ENCODE data around the gene USP19.

Gene USP19

GRCh38 chr3:49120438-49121131 lies at the start of gene USP19:
Gene USP19 (minus strand): TSS chr3:49120823. CDS start chr3:49119145, 1,678 bp downstream.
- DNase-seq: peak; percentile 96

GRCh38 chr3:49166752-49167556 lies 46.3 kb upstream of the USP19 start:
- no peak for DNase-seq

- peak; percentile 73 for DNase-seq
These were observed 45.4 kb upstream of the USP19 start, which contains the start of gene CCDC71 for GRCh38 chr3:49165771-49166751. Gene CCDC71 (minus strand): TSS chr3:49166331. CDS start chr3:49164208, 2,123 bp downstream.

GRCh38 chr3:49164983-49165720 lies 44.5 kb upstream of the USP19 start:
- no peak for DNase-seq

- DNase-seq: no peak
These were observed 43.0 kb upstream of the USP19 start for GRCh38 chr3:49163609-49164008.

- no peak for DNase-seq
These were observed 42.3 kb upstream of the USP19 start for GRCh38 chr3:49162751-49163419.

GRCh38 chr3:49161808-49162530 lies 41.3 kb upstream of the USP19 start:
- no peak for DNase-seq

GRCh38 chr3:49161197-49161596 lies 40.6 kb upstream of the USP19 start:
- DNase-seq: no peak

GRCh38 chr3:49158792-49159191 lies 38.2 kb upstream of the USP19 start:
- DNase-seq: no peak

GRCh38 chr3:49158103-49158709 lies 37.6 kb upstream of the USP19 start:
- peak; percentile 76 for DNase-seq

GRCh38 chr3:49157289-49157688 lies 36.7 kb upstream of the USP19 start:
- DNase-seq: no peak

GRCh38 chr3:49153349-49153912 lies 32.8 kb upstream of the USP19 start:
- no peak for DNase-seq

GRCh38 chr3:49151610-49152009 lies 31.0 kb upstream of the USP19 start:
- DNase-seq: no peak

- DNase-seq: no peak
These were observed 27.5 kb upstream of the USP19 start for GRCh38 chr3:49148159-49148558.

- no peak for DNase-seq
These were observed 19.5 kb upstream of the USP19 start for GRCh38 chr3:49140080-49140479.

- DNase-seq: no peak
These were observed 14.9 kb upstream of the USP19 start for GRCh38 chr3:49135499-49135898.

- no peak for DNase-seq
These were observed 14.0 kb upstream of the USP19 start for GRCh38 chr3:49134471-49135265.

- peak; percentile 94 for DNase-seq
These were observed 12.8 kb upstream of the USP19 start for GRCh38 chr3:49133226-49133951.

Data from islet precursor cell (in vitro differentiated cells).